Thyroid gland (tissue), 4 donors: ENCODE data around the gene TTC33.

Source experiments
- CTCF ChIP-seq, 6 experiments: fragments of 200-600 bp in 3 of 6; fragments of 450-650 bp in 3 of 6; sonication (generic) in 3 of 6; IDR thresholded peaks; one replicate each; pipeline ENCODE4 v1.5.1; 2016 to 2019; ENCODE audit warnings: antibody characterized with exemption in 6 of 6, mild to moderate bottlenecking in 2 of 6, inconsistent platforms in 1 of 6, moderate library complexity in 1 of 6
- POLR2A ChIP-seq, 2 donors: fragments of 450-650 bp; IDR thresholded peaks; one replicate each; pipeline ENCODE4 v1.6.1; 2017; ENCODE audit warnings: antibody characterized with exemption in 2 of 2, mild to moderate bottlenecking in 2 of 2, moderate library complexity in 1 of 2

GRCh38 chr5:40770764-40771163 is 15.0 kb upstream of the TTC33 start:
- no peak for TF ChIP-seq CTCF (IDR thresholded peaks at IDR 0.05)
- TF ChIP-seq POLR2A (IDR thresholded peaks at IDR 0.05), result no peak
